Fibroblast of lung (primary cell): ENCODE results near the gene SMARCC1.

Source experiments
- CTCF ChIP-seq, 2 donors: IDR thresholded peaks in 1 of 2; conservative IDR thresholded peaks in 1 of 2; 1 replicate in 1 of 2; 2 replicates in 1 of 2; pipeline ENCODE4 v1.5.1; 2011 to 2012; ENCODE audit warnings: low read length in 2 of 2, control low read depth in 1 of 2, inconsistent platforms in 1 of 2, low read depth in 1 of 2, mild to moderate bottlenecking in 1 of 2
- EZH2 ChIP-seq: IDR thresholded peaks from 2 replicates; pipeline ENCODE4 v1.5.1; 2012; ENCODE audit warnings: low read length, control low read depth, mild to moderate bottlenecking; ENCODE audit errors: missing control alignments

GRCh38 chr3:47580481-47580880 is 201.2 kb downstream of the SMARCC1 start:
- TF ChIP-seq CTCF (conservative IDR thresholded peaks at IDR 0.05 in 1 of 2, IDR thresholded peaks at IDR 0.05 in 1 of 2; ENCODE audit: low read depth in 1 of 2, low read length in 2 of 2) (no peak), EZH2 (no peak)
